HEK293T (cell line): ENCODE results near the gene ZDHHC14.

Source experiments
- CTCF ChIA-PET: fragments of 350-600 bp; formaldehyde crosslinking; extraction: SDS; loops from one replicate; lab custom pipeline; 2021; ENCODE audit warnings: antibody characterized with exemption, inconsistent platforms; lab: Yijun Ruan, JAX
- POLR2A ChIA-PET: fragments of 350-600 bp; formaldehyde crosslinking; extraction: SDS; loops from one replicate; lab custom pipeline; 2020; ENCODE audit warnings: antibody characterized with exemption, inconsistent platforms; lab: Yijun Ruan, JAX
- DNase-seq: peaks from one replicate; pipeline ENCODE4 v3.0.0; 2012; ENCODE audit warnings: mixed read lengths; ENCODE audit errors: extremely low spot score
- ARNT ChIP-seq: fragments of 450-650 bp; IDR thresholded peaks from 2 replicates; pipeline ENCODE4 v1.6.1; 2017; ENCODE audit warnings: mild to moderate bottlenecking
- BHLHE40 ChIP-seq: fragments of 450-650 bp; IDR thresholded peaks from 2 replicates; pipeline ENCODE4 v1.6.1; 2016; ENCODE audit warnings: mild to moderate bottlenecking, moderate library complexity, borderline replicate concordance
- CTBP1 ChIP-seq: fragments of 450-650 bp; IDR thresholded peaks from 2 replicates; pipeline ENCODE4 v1.6.1; 2016; ENCODE audit warnings: borderline replicate concordance
- ELF4 ChIP-seq: fragments of 450-650 bp; IDR thresholded peaks from 2 replicates; pipeline ENCODE4 v1.6.1; 2017; ENCODE audit warnings: antibody characterized with exemption
- FOXA1 ChIP-seq: fragments of 450-650 bp; IDR thresholded peaks from 2 replicates; pipeline ENCODE4 v1.6.1; 2016; ENCODE audit warnings: mild to moderate bottlenecking
- FOXK2 ChIP-seq: fragments of 450-650 bp; IDR thresholded peaks from 2 replicates; pipeline ENCODE4 v1.6.1; 2016; ENCODE audit warnings: mild to moderate bottlenecking
- FOXM1 ChIP-seq: fragments of 450-650 bp; IDR thresholded peaks from 2 replicates; pipeline ENCODE4 v1.6.1; 2017; ENCODE audit warnings: mild to moderate bottlenecking, borderline replicate concordance
- HDGF ChIP-seq: fragments of 450-650 bp; IDR thresholded peaks from 2 replicates; pipeline ENCODE4 v1.6.1; 2017; ENCODE audit warnings: antibody characterized with exemption, borderline replicate concordance
- L3MBTL2 ChIP-seq: fragments of 450-650 bp; conservative IDR thresholded peaks from 2 replicates; pipeline ENCODE4 v1.6.1; 2016; ENCODE audit warnings: mild to moderate bottlenecking
- LEF1 ChIP-seq: fragments of 450-650 bp; IDR thresholded peaks from 2 replicates; pipeline ENCODE4 v1.6.1; 2017; ENCODE audit warnings: mild to moderate bottlenecking, borderline replicate concordance
- NFRKB ChIP-seq: fragments of 450-650 bp; IDR thresholded peaks from 2 replicates; pipeline ENCODE4 v1.6.1; 2016; ENCODE audit warnings: mild to moderate bottlenecking, moderate library complexity
- PKNOX1 ChIP-seq: fragments of 450-650 bp; IDR thresholded peaks from 2 replicates; pipeline ENCODE4 v1.6.1; 2016
- SP1 ChIP-seq: fragments of 450-650 bp; IDR thresholded peaks from 2 replicates; pipeline ENCODE4 v1.6.1; 2017
- SUZ12 ChIP-seq: fragments of 450-650 bp; IDR thresholded peaks from 2 replicates; pipeline ENCODE4 v1.6.1; 2016; ENCODE audit warnings: mild to moderate bottlenecking
- TARDBP ChIP-seq: fragments of 450-650 bp; IDR thresholded peaks from 2 replicates; pipeline ENCODE4 v1.6.1; 2016
- ZNF384 ChIP-seq: fragments of 450-650 bp; IDR thresholded peaks from 2 replicates; pipeline ENCODE4 v1.6.1; 2016

ZDHHC14 gene

GRCh38 chr6:157522472-157522871 is 141.5 kb downstream of the ZDHHC14 start:
- ChIA-PET CTCF (no interaction called here), POLR2A (no interaction called here)
- TF ChIP-seq BHLHE40 (no peak), SP1 (no peak), ELF4 (no peak), ZNF384 (no peak), SUZ12 (no peak), ARNT (no peak), CTBP1 (no peak), NFRKB (no peak), HDGF (no peak), FOXK2 (no peak), FOXA1 (no peak), FOXM1 (no peak), PKNOX1 (no peak), TARDBP (no peak), L3MBTL2 (no peak), LEF1 (no peak)
- no peak for DNase-seq

- no peak for TF ChIP-seq PKNOX1
- no peak for TF ChIP-seq FOXM1
- no peak for TF ChIP-seq LEF1
- no peak for TF ChIP-seq FOXA1
- TF ChIP-seq NFRKB = no peak
- TF ChIP-seq BHLHE40 = no peak
- TF ChIP-seq HDGF = no peak
- no peak for TF ChIP-seq TARDBP
- no peak for TF ChIP-seq ZNF384
- no peak for TF ChIP-seq L3MBTL2
- TF ChIP-seq CTBP1 = no peak
- no peak for TF ChIP-seq FOXK2
- no peak for TF ChIP-seq SUZ12
- TF ChIP-seq ELF4 = no peak
- TF ChIP-seq ARNT = no peak
- CTCF ChIA-PET = no interaction called here
- DNase-seq = no peak
- POLR2A ChIA-PET = interaction anchor here (1.1 kb wide), 1 partner anchor 9 kb away, joined by 3 read pairs; no protein-coding TSS in a partner anchor
Observed at GRCh38 chr6:157524735-157525134, 143.7 kb downstream of the ZDHHC14 start.

DNA sequence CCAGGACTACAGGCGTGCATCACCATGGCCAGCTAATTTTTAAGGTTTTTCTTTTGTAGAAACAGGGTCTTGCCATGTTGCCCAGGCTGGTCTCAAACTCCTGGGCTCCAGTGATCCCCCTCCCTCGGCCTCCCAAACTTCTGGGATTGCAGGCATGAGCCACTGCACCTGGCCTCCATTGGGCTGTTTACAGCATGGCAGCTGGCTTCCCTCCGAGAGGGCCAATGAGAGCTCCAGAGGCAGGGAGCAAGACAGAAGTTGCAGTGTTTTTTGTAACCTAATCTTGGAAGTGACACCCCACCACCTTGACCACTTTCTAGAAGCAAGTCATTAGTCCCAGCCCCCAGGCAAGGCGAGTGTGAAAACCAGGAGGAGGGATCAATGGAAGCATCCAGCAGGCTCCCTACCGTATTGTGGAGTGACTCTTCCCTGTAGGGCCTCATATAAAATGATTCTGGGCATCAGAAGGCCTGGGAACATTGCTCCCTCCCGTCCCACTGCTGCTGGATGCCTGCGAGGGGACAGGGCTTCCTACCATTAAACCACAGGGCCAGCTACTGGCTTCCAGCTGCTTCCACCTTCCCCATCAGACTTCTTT is 144.4 kb downstream of the ZDHHC14 start:
- TF ChIP-seq FOXM1 = no peak
- TF ChIP-seq FOXK2 = no peak
- TF ChIP-seq PKNOX1 = no peak
- TF ChIP-seq BHLHE40 = no peak
- no peak for TF ChIP-seq ZNF384
- TF ChIP-seq ARNT = no peak
- no peak for TF ChIP-seq SUZ12
- TF ChIP-seq TARDBP = no peak
- no peak for TF ChIP-seq LEF1
- TF ChIP-seq CTBP1 = no peak
- ChIA-PET POLR2A (interaction anchor here (1.1 kb wide), 1 partner anchor 8 kb away, joined by 3 read pairs; no protein-coding TSS in a partner anchor), CTCF (no interaction called here)
- DNase-seq = no peak

DNA sequence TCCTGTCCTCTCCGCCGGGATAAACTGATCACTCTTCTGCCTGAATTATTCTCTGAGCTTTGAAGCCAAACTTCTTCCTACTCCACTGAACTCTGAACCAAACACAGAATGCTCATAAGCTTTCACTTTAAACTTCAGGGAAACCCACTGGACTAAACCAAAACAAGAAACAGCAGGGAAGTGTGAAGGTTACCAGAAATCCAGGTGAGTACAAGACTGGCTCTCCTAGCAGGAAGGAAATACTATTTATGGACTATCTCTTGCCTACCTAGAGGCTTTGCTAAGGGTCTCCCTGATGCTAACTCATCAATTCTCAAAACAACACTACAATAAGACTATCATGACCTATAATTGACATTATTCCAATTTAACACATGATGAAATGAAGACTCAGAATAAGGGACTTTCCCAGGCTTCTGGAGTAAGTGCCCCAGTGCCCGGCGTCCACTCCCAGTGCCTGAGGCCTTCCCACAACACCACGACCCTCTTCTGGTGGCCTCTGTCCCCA is 145.0 kb downstream of the ZDHHC14 start:
- DNase-seq = no peak
- ChIA-PET POLR2A (no interaction called here), CTCF (no interaction called here)
- TF ChIP-seq TARDBP = no peak
- no peak for TF ChIP-seq NFRKB
- TF ChIP-seq PKNOX1 = no peak
- no peak for TF ChIP-seq ELF4
- TF ChIP-seq SP1 = no peak
- TF ChIP-seq HDGF = no peak
- no peak for TF ChIP-seq ZNF384
- TF ChIP-seq SUZ12 = no peak
- no peak for TF ChIP-seq FOXA1
- TF ChIP-seq L3MBTL2 = no peak
- no peak for TF ChIP-seq LEF1
- TF ChIP-seq CTBP1 = no peak
- TF ChIP-seq BHLHE40 = no peak
- no peak for TF ChIP-seq FOXM1
- no peak for TF ChIP-seq FOXK2
- no peak for TF ChIP-seq ARNT

- TF ChIP-seq SUZ12 (no peak), NFRKB (no peak)
- CTCF ChIA-PET = no interaction called here
- DNase-seq = no peak
- POLR2A ChIA-PET = no interaction called here
Observed at GRCh38 chr6:157527471-157527907, 146.5 kb downstream of the ZDHHC14 start.
